HG02571 (cell line): ENCODE data around the gene TNRC18.
"Not testable (repeated sequence)": the region's sequence is repeated elsewhere in the genome, so short reads cannot be mapped to it uniquely, and the experiment has no call there.

ENCODE experiments used
- ATAC-seq: cut with Tn5 transposase; IDR thresholded peaks from one replicate; pipeline ENCODE4 v1.9.1; 2021; ENCODE audit warnings: mild to moderate bottlenecking, moderate library complexity; ENCODE audit not compliant: unreplicated experiment

TNRC18 gene

GRCh38 chr7:5323800-5324781, 99.5 kb downstream of the TNRC18 start:
- not testable (repeated sequence) for ATAC-seq

DNA sequence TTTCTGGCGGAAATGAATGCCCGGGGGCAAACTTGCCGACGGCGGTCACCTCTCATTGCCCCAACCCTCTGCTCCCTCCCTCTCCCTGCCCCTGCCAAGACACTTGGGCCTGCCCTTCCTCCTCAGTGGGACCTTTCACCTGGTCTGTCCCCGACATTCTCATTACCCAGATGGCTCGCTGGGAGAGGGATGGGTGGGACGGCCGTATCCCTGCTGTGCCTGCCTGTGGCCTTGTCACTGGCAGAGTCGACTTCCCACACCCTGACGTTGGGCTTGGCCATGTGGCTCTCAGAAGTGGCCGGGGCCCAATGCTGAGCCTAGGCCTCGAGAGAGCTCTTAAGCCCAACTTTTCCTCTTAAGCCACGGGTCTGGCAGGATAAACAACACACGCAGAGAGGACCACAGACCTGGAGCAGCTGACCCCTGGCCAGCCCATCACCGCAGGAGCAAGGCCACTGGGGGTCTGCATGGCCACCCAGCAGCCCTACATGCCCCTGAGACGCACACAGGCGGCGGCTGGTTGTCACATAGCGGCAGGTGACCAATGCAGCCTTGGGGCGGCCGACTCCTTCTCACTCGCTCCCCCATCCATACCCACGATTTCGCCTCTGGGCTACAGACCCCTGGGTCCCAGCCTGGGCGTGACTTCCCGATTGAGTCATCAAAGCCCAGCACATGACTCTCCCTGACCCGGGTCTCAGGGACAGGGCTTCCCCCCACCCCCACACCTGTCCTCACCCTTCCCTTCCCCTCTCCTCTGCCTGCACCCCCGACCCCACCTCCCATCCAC, 100.8 kb downstream of the TNRC18 start:
- no peak for ATAC-seq

- no peak for ATAC-seq
These were observed 102.7 kb downstream of the TNRC18 start for GRCh38 chr7:5320802-5321396.

DNA sequence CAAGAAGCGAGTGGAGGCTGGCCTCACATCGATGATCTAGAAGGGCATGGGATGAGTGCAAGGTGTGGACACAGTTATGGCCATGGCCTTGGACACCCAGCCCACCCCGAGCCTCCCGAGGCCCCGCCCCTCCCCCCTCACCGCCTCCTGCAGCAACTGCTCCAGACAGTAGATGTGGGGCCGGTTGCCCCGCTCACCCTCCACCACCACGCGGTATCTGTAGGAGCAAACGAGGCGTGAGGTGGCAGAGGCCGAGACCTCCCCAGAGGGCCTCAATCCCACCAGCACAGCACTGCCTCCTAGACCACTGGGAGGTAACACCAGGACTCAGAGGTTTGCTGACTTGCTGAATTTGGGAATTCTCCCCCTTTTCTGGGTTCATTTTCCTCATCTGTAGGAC, 103.2 kb downstream of the TNRC18 start:
- no peak for ATAC-seq

- ATAC-seq, result not testable (repeated sequence)
These were observed 105.0 kb downstream of the TNRC18 start for GRCh38 chr7:5318613-5319012.

DNA sequence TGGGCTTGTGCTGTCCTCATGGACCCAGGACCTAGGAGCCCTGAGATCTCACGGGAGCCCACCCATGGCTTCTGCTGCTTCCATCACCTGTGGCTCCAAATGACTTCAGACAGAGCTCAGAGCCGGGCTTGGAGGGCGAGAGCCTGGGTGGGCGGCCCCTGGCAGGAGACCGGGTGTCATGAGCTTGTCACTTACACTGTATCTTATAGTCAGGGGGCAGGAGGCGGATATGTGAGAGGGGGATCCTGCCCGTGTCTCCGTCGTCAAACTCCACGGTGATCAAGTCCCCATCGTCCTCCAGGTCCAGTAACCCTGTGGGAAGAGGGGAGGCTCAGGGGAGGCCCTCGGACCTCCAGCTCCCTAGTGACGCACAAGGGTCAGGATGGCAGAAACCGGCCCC, 107.9 kb downstream of the TNRC18 start:
- ATAC-seq, result no peak

- no peak for ATAC-seq
These were observed 108.8 kb downstream of the TNRC18 start for GRCh38 chr7:5314864-5315263.

- not testable (repeated sequence) for ATAC-seq
These were observed 110.4 kb downstream of the TNRC18 start for GRCh38 chr7:5313076-5313885.

DNA sequence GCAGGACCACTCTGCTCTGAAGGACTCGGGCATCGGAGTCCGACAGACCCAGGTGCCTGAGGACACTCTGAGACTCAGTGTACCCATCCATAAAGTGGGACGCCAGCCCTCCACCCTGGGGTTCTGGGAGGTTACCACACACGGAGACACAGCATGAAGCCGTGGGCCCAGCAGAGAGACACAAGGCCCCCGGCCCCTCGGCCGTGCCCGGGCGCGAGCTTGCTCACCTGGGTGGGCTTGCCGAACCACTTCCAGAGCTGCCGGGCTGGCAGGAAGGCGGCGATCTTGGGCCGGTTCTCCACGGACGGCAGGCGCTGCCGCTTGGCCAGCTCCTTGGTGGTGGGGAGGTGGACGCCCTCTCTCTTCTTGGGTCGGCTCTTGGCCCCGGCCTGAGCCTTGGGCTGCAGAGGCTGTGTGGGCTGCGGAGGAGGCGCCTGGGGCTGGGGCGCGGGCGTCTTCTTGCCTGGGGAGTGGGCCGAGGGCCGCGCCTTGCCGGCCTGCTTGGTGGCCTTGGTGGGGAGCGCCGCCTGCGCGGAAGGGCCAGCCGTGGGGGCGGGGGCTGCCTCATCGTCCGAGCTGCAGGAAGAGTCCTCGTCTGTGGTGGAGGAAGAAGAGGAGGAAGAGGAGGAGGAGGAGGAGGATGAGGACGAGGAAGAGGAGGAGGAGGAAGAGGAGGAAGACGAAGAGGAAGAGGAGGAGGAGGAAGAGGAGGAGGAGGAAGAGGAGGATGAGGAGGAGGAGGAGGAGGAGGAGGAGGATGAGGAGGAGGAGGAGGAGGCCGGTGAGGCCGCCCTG, 111.2 kb downstream of the TNRC18 start:
- ATAC-seq, result not testable (repeated sequence)

DNA sequence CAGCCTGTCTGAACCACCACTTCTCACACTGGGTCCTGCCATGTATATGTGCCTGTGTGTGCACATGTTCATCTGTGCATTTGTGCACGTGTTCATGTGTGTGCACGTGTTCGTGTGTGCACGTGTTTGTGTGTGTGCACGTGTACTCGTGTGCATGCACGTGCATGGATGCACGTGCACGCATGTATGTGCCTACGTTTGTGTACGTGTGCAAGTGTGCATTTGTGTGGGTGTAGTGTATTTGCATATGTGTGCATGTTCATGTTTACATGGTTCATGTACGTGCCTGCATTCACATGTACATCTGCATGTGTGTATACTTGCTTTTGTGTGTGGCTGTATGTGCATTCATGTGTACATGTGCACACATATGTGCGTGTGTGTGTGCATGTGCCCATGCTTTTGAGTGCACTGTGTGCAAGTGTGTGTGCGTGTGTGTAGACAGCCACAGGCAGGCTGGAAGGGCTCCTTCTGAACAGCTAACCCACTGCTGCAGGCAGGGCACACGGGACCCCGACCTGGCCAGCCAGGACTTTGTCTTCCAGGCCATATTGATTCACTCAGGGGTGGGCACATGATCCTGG, 112.7 kb downstream of the TNRC18 start:
- no peak for ATAC-seq

GRCh38 chr7:5309146-5309545, 114.5 kb downstream of the TNRC18 start:
- ATAC-seq, result no peak

- ATAC-seq, result not testable (repeated sequence)
These were observed 116.2 kb downstream of the TNRC18 start for GRCh38 chr7:5307221-5308142.

- not testable (repeated sequence) for ATAC-seq
These were observed 118.6 kb downstream of the TNRC18 start for GRCh38 chr7:5305050-5305449.

DNA sequence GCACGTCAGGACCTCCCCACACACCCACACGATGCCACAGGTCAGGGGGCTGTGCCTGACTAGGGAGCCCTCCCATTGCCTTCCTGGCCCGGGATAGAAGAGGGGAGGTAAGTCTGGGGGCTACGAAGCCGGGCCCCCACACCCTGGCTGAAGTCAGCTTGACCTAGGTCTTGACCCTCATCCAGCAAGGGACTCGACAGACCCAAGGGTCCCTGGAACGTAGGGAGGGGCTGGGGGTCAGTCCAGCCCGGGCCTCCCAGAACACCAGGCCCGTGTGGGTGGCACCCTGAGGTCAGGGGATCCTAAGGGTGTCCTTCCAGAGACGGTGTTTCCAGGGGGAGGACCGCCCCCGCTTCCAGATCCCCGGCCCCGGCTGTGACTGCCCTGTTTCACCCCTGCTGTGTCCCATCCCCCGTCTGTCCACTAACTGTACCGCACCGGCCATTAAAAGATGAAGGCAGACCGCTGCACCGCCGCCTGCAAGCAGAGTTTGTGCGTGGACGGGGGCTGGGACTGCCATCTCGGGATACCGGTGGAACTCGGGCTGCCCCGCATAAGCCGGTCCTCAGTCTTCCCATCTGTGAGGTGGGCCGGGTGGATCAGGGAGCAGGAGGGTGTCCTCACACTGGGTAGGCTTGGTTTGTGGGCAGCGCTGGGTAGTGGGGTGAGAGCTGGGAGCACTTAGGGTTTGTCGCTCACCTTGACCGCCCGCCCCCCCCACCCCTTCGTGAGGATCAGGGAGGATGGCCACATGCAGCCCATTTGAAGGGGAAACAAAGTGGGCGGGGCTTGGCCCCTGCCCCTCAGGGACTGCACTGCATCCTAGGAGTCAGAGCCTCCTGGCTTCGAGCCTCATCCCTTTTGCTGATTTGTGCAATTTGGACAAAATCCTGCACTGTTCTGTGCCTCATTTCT, 119.8 kb downstream of the TNRC18 start:
- ATAC-seq, result no peak

DNA sequence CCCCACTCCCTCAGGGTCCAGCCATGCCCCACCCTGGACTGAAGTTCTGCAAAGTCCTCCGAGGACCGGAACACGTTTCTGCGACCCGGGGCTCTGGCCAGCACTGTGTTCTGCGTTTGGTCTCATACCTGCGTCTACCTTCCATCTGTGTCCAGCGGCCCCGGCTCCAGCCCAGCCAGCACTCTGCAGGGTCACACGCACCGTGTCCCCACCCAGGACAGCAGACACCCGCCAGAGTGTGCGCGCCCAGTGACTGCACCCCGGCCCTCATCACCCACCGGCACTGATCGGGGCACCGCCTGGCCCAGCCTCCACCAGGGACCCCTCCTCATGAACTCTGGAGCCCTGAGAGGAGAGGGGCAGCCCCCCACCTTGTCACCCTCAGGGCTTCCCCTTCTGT, 120.6 kb downstream of the TNRC18 start:
- no peak for ATAC-seq

DNA sequence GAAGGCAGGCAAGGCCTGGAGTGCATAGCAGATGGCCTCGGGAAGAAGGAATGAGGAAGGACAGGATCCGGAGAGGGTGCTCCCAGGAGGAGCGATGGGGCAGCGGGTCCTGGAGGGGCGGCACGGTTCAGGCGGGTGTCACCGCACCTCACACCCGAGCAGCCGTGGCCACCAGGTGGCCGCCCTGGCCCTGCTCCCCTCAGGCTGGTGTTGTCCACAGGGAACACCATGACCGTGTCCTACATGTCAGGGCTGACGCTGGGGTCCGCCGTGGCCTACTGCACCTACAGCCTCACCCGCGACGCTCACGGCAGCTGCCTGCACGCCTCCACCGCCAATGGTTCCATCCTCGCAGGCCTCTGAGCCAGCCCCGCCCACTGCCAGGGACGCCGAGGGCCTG, 121.1 kb downstream of the TNRC18 start:
- ATAC-seq, result no peak

DNA sequence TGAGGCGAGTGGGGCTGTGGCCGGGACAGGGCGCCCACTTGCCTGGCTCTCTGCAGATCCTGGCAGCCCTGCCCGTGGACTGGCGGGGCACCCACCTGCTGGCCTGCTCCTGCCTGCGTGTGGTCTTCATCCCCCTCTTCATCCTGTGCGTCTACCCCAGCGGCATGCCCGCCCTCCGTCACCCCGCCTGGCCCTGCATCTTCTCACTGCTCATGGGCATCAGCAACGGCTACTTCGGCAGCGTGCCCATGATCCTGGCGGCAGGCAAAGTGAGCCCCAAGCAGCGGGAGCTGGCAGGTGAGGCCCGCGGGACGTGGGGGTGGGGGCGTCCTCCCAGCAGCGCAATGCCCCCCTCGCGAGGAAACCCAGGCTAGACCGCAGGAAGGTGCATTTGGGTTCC, 123.3 kb downstream of the TNRC18 start:
- no peak for ATAC-seq
